DMS 273 treated with DMSO at 0.1 percent for 48 hours (cell line): Measurements from ENCODE around the gene MKNK2.
"Not testable (repeated sequence)": the region's sequence is repeated elsewhere in the genome, so short reads cannot be mapped to it uniquely, and the experiment has no call there.

Experiments used
- DNase-seq: peaks from one replicate; lab custom pipeline; 2025; lab: John Stamatoyannopoulos, UW

The MKNK2 gene

GRCh38 chr19:2044709-2045500 lies 6.1 kb downstream of the MKNK2 start:
- DNase-seq = no peak

- no peak for DNase-seq
These were observed 6.9 kb downstream of the MKNK2 start for GRCh38 chr19:2043961-2044708.

DNA sequence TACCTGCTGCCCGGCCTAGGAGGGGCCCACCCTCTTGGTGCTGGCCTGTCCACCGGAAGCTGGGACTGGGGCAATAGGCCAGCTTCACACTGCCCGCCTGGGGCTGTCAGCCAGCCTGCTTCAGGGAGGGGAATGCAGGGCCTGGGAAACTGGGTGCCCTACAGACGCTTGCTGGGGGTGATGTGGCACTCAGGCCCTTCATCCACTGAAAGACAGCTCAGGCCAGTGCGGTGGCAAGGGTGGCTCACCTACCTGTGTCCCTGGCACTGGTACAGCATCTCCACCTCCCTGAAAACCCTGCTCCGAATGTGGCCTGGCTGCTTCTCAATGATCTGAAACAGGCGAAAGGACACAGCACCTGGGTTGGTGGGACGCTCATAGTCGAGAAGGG lies 7.8 kb downstream of the MKNK2 start:
- no peak for DNase-seq

GRCh38 chr19:2042485-2043250 lies 8.4 kb downstream of the MKNK2 start:
- no peak for DNase-seq

DNA sequence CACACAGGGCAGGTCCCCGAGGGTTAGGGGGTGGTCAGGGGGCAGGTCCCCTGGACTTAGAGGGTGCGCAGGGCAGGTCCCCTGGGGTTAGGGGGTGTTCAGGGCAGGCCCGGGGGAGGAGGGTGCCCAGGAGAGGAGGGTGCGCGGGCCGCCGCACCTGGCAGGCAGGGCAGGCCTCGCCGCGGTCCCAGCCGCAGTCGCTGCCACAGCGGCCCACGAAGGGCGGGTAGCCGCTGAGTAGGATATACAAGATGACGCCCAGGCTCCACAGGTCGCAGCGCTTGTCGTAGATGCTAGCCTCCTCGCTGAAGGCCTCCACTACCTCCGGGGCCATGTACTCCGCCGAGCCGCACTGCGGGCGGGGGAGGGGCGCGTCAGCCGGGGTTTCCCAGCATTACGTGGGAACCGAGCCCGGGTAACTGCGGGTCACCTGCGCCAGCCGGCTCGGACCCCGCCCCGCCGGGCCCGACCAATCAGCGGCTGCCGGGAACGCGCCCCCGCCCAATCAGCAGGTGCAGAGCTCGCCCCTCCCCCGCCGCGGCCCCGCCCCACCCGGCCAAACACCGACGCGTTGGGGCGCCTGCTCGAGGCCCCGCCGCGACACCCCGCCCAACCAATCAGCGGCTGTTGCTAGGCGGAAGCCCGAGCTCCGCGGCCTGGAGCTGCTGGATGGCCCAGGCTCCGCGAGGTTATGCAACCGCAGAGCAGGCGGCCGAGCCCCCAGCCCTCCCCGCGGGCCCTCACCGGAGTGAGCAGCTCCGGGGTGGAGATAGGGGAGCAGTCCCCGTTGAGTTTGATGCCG lies 9.2 kb downstream of the MKNK2 start:
- peak; percentile 89 for DNase-seq

DNA sequence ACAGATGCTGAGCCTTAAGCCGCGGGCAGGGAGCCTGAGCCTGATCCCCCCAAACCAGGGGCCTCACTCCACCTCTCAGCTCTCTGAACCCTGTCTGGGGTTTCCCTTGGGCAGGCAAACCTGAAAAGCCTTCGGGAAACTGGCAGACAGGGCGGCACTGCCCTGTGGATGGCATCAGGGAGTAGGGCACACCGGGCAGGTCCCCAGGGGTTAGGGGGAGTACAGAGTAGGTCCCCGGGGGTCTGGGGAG lies 9.7 kb downstream of the MKNK2 start:
- no peak for DNase-seq

GRCh38 chr19:2040647-2041432 lies 10.2 kb downstream of the MKNK2 start:
- DNase-seq = no peak

DNA sequence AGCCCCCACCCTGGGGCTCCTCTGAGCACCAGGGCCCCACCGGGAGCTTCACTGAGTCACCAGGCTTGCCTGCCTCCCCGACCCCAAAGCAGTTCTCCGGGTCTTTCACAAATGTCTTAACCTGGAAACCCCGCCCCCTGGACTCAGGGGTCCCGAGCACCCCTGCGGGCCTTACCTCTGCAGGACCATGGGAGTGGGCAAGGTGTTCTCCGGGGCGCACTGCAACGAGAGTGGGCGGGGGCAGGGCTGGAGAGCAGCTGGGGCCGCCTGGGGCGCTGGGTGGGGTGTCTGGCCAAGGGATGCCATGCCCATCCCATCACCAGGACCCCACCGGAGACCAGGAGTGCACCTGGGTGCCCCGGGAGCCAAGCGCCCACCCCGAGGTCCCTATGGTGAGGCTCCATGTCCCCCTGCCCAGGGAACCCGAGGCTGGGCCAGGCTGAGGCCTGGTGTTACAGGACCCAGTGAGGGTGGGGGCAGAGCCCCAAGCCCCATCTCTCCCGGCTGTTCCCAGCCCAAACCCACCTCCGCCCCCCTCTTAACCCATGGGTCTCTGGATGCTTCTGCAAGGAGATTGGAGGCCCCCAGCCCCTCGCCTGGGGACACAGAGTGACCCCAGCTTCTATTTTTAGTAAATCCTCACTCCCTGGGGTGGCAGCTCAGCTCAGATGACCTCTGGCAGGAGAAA lies 10.9 kb downstream of the MKNK2 start:
- no peak for DNase-seq

DNA sequence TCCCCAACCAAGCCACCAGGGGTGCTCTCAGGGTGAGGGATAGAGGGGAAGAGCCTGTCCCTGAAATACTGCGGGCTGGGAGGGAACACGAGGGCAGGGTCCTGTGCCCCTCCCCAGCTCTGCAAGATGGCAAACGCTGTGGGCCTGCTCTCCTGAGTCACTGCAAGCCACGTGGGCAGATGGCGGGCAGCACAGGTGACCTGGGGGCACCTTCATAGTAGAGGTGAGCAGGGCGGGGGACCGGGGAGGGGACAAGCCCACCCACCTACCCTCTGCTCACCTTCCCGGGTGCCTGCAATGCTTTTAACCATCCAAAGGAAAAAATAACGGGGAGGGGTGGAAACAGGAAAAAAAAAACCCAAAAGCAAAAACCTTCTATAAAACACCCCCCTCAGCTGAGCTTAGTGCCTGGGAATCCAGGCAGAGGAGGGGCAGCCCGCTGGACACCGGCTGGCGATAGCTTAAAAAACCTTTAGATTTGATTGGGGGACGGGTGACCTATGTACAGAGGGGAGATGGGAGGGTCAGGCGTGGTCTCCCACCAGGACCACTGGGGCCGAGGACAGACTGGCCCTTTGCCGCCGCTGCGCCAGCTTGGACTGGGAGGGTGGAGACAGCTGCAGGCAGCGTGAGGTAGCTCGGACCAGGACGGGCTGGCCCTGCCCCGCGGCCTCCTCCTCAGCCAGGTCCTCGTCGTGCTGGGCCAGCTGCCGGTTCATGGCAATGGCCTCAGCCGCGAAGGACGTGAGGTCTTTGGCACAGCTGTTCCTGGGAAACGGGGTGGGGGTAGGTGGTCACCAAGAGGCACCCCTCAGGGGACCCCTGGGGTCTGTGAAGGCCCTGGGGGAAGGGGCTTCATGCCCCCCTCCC lies 11.7 kb downstream of the MKNK2 start:
- DNase-seq = no peak

GRCh38 chr19:2038284-2039088 lies 12.6 kb downstream of the MKNK2 start:
- no peak for DNase-seq

- DNase-seq = no peak
These were observed 13.3 kb downstream of the MKNK2 start for GRCh38 chr19:2037651-2038255.

GRCh38 chr19:2036424-2036823 lies 14.6 kb downstream of the MKNK2 start:
- no peak for DNase-seq

GRCh38 chr19:2035590-2035991 lies 15.5 kb downstream of the MKNK2 start:
- DNase-seq = no peak

DNA sequence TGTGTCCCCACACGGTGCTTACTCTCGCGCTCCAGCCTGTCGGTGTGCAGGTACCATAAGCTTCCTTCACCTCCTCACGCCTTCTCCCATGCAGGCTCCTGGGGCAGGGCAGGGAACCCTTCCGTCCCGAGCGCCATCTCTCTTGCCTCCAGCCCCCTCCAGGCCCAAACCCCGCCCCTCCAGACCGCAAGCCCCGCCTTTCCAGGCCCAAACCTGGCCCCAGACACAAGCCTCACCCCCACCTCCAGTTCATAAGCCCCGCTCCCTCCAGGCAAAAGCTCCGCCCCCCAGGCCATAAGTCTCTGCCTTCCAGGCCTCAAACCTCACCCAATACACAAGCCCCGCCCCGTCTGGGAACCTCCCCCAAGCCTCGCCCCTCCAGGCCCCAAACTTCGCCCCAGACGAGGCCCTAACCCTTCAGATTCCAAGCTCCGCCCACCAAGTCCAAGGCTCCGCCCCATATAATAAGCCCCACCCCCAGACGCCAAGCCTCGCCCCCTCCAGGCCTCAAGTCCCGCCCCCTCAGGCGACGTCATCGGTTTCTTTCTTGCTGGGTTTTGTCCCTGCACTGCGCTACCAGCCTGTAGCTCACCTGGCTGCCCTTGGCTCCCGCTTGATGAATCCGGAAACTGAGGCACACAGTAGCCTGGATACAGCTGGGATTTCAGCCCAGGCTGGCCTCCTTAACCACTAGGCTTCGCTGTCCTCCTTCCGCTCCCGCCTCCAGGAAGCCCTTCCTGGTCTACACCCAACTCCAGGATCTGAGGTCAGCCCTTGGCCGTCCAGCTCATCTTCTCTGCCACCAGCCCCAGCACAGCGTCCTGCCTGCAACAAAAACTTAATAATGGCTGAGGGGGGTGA lies 16.1 kb downstream of the MKNK2 start:
- no peak for DNase-seq

- DNase-seq = not testable (repeated sequence)
These were observed 16.8 kb downstream of the MKNK2 start for GRCh38 chr19:2034253-2034652.

GRCh38 chr19:2033825-2034159 lies 17.3 kb downstream of the MKNK2 start:
- no peak for DNase-seq

DNA sequence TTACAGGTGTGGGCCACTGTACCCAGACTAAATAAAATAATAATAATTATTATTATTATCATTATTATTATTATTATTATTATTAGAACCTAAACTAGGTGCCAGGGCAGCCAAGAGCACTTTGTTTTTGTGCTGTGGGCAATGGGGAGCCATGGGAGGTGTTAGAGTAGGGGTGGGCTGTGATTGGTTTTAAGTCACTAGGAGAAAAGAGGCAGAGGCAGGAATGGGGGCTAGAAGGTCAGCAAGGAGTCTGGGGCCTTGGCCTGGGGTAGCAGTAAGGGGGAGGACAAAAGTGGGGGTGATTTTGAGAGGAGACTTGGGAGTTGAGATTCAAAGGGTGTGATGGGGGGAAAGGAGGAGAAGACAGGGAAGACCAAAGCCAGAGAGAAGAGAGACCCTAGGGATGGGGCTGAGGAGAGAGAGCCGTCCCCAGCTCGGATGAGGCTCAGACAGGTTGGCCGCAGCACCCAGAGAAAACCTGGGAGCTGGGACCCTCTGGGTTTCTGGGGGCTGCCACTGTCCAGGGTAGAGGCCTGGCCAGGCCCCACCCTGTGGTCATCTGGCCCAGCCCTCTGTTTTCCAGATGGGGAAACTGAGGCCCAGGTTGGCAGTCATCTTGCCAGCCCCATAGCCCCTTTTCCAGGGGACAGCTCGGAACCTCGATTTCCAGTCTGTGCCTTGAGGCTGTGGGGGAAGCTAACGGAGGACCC lies 17.8 kb downstream of the MKNK2 start:
- no peak for DNase-seq
